ENCODE data around the gene HOXB6.

The HOXB6 gene

DNA sequence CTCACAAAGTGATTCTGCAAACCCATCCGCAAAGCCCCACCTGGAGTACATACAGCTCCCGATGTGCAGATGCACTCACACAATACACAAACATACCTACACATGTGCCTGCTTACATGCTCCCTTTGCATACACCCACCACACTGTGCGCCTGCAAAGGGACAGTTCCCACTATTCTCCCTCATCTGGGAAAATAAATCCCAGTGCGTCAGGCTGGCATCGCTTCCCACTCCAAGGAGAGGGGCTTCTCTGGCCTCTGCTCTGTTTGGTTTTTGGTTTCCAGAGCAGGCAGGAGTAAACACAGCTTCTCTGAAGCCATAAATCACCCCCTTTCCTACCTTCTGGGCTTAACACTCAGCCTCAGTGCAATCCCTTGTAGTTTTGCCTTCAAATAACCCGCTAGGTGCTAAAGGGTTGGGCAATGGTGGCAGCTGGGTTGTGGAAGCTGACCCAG, 41.4 kb downstream of the HOXB6 start:
- intact Hi-C loops (cut with DNase I), result no loop called here
- no peak for DNase-seq

DNA sequence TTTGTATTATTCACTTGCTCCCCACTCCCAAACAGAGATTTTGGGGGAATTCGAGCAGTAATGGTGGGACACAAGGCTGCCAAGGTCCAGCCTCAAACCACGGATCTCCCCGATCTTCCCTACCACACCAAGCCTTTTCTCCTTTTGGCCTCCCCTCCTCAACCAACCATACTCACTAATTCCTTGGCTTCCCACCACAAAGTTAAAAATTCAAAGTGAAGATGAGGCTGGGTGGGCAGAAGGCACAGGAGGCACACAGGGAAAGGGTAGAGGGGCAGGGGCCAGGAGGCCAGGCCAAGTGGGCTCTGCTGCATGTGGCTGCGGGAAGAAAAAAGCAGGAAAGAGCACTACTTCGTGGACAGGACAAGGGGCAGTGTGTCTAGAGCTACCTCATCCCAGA, 41.9 kb downstream of the HOXB6 start:
- intact Hi-C loops (cut with DNase I), result no loop called here
- no peak for DNase-seq

DNA sequence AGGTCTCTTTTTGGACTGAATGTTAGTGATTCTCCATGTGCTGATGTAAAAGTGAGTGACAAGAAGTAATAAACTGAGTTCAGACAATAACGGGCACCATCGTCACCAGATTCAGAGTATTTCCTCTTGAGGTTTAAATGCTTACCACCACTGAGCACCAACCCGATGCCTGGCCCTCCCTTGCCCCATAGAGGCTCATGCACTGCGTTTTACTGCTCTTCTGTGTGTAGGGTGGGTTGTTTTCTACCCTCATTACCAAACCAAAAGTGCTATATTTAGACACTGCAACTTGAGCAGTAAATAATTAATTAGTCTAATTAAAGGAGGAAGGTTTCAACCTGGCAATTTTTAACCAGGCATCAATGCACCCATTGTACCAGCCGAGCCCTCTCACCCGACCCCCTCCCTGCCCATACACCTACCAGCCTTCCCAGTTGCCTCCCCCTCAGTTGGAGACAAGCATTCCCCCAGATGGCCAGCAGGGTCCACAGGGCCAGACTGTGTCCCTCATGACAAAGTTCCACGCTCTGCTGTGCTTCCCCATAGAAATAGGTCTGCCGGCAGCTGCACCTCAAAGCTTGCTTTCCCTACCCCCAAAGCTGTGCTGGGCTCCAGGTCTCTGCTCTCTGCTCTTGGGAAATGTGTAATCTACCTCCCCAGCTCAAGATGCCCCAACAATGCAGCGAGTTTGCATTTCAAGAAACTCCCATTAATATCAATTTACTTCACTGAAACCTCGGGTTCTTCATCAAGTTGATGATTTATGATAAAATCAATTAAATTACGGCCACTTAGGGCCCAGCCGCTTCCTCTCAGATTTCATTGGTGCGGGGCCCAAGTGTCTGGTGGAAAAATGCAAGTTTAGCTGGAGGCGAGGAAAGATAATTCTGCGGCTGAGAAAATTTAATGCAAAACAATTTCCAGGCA, 42.6 kb downstream of the HOXB6 start:
- intact Hi-C loops (cut with DNase I), result no loop called here
- no peak for DNase-seq

DNA sequence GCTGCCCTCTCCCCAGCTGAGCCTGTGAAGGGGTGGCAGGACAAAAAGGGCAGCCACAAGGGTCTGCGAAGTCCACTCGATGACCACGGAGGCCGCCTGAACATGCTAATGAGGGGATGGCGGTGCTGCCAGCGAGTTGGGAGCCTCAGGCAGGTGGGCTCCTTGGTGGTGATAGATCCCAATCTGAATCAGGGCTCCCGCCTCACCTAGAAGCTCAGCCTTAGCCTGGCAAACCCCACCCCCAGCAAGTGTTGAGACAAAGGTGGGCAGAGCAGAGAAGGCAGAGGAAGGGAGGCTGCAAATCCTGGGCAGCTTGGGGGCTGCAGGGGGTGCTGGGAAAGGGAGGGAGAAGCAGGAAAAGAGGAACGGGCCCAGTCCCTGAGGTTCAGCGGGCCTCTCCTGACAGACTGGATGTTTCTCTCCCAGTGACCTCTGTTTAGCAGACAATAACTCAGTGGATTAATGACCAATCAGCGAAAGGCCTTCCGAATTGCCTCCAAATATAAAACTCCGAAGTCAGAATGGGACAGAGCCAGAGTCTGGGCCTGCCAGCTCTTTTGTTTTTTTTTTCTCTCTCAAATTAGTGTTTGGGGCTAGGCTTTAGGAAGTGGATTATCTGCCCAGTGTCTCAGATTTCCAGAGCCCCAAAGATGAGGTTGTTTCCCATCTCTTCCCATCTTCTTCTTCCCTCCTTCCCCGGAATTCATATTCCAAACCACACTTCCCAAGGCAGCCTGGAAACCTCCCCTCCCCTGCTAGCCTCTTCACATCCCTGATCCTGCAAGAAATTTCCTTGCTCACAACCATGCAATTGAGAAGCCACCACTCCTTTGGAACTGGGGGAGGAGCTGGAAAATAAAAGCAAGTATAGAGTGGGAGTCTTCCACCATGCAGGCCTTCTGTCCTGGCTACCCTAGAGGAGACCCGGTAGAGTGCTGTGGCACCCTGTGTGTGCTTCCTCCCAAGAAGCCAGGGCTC, 44.7 kb downstream of the HOXB6 start:
- intact Hi-C loops (cut with DNase I), result no loop called here
- no peak for DNase-seq

DNA sequence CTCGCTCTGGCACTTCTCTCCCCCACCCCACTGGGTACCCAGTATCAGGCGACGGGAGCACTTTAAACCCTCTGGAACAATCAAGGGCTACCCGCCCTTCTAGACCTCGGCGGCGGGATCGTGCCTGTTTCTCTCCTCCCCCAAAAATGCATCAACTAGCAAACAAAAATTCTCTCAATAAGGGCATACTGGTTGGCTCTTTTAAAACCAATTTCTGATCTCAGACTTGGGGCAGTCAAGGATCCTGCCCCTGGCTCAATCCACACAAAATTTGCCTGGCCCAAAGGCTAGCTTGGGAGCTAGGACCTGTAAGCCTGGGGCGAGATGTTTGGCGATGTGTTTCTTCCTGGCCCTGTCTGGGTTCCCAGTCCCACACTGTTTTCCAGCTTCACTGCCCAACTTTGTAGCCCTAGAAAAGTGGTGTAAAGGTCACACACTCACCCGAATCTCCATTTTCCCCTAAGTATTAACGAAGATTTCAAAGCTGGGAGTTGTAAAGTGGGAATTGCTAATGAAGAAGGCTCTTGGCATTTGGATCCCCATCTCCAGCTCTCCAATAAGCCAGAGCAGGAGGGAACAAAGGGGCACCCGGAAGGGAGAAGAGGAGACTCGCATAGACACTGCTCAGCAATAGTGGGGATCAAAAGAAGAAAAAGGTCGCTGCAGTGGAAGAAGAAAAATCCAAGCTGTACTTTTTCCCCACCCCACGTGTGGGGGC, 45.5 kb downstream of the HOXB6 start:
- no peak for DNase-seq

DNA sequence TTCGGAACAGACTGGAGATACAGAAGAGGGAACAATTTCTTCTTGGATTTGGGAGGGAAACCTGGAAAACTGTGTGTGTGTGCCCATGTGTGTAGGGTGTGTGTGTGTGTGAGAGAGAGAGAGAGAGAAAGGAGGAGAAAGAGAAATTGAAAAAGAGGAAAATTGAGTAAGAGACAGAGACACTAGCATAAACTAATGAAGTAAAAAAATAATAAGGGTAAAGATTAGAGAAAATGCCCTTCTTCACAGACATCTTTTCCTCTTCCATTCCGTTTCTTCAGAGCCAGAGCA, 46.0 kb downstream of the HOXB6 start:
- intact Hi-C loops (cut with DNase I), result no loop called here
- no peak for DNase-seq

More for the DNA sequence above, 45.5 kb downstream of the HOXB6 start:
- intact Hi-C loops (cut with DNase I), result no loop called here

DNA sequence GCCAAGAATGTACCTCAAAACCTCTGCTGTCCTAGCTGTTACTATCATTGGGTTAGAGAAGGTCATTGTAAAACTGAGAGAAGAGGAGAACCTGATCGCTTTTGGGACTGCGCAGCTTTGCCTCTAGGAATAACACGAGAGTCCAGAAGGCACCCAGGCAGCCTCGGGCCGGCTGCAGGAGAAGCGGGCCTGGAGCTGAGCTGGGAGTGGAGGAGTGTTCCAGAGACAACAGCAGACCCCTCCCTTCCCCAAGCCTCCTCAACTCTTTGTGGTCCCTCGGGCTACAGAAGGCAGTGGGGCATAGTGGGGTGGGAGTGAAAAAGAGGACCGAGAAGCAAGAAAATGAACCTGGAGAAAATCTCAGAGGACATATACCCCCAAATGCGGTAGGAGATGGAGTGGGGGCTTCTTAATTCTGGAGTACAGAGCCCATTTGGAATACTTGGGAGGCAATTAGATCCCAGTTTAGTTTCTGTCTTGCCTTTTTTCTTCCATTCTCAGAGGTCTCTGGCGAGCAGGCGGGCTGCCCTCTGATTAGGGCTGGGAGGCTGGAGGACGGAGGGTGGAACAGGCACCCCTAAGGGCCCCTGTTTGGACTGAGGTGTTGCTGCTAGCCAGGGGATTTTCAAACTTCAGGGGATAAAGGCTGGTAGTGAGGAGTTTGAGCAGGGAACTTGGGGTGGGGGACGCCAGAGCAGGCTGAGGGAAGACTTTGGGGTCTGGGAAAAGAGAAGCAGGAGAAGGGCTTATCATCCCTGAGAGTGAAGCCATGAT, 46.5 kb downstream of the HOXB6 start:
- intact Hi-C loops (cut with DNase I), result no loop called here
- no peak for DNase-seq

DNA sequence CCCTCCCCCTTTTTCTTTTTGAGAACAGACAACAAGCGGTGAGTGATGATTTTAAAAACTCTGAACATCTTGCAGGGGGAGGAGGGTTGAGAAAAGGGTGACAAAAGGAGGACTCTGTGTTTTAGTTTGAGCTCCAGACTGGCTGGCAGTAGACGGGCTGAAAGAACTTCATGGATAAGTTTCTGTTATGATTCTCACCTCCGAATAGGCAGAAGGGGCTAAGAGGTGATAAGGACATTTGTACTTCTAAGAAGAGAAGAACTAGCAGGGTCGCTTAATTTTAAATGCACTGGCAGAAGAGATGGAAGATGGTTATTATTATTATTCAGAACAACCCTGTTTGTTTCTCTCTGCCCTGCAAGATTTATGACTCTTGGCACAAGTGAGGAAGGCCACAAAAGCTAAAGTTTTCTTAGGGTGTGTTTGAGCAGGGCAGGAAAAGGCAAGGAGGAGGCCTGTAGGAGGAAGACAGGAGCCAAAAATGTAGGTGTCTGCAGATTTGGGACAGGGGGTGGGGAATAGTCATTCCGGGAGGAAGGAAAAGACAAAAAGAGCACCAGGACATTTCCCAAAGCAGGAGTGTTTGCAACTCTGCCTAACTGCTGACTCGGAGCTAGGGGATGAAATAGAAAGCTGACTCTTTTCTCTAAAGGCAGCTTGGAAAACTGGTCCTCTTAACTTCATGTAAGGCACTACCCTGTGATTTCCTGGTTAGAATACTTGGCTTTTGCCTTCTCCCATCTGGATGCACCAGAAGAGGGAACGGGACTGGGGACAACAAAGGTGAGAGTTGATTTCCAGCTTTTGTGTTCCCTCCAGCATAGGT, 48.0 kb downstream of the HOXB6 start:
- intact Hi-C loops (cut with DNase I), result no loop called here
- DNase-seq, result no peak

DNA sequence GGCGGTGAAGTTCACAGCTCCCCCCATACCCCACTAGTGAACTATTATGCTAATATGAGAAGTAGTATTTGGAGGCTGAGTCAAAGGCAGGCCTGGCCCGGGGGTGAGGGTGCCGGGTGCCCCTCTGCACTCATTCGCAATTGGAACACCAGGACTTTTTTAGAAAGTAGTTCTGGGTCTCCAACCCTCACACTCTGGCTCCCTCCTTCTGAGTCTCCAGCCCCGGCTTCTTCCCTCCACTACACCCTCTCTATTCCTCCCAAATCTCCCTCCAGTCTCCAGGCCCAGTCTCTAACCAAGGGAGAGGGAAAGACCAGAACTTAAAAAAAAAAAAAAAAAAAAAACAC, 48.6 kb downstream of the HOXB6 start:
- no peak for DNase-seq
- intact Hi-C loops (cut with DNase I), result no loop called here

DNA sequence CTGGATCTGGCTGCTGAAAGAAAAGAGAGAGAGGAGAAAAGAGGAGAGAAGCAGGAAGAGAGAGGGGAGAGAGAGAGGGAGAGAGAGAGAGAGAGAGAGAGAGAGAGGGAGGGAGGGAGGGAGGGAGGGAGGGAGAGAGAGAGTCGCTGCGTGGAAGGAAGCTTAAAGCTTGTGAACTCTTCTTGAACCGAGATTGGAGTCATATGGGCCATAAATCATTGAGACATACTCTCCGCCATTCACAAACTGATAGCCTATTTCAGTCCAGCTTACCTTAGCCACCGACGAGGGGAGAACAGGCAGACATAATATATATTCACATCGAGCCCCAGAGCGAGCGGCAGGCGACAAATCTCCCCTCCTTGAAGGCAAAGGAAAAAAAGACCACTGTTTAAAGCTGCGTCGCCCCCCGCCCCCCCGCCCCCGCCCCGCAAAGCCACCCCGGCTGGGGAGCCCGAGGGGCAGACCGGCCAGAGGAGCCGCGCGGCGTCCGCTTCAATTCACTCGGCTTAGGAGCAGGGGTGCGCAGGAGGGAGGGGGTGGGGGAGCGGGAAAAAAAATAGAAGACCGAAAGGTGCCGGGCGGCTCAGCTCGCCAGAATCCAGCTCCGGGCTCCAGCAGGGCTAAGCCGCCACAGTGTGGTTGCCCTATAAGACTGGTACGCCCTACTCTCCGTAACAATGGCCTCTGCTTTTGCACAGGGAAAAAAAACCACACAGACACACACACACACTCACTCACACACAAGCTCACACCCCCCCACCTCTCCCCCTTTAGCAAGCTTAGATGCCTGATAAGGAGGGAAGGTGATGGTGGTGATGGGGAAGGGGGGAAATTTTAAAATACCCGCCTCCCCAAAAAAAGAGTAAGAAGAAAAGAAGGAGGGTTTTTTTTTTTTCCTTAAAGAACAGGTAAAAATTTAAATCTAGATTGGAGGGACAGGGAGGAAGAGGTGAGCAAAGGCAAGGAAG, 49.2 kb downstream of the HOXB6 start:
- intact Hi-C loops (cut with DNase I), result no loop called here
- no peak for DNase-seq

DNA sequence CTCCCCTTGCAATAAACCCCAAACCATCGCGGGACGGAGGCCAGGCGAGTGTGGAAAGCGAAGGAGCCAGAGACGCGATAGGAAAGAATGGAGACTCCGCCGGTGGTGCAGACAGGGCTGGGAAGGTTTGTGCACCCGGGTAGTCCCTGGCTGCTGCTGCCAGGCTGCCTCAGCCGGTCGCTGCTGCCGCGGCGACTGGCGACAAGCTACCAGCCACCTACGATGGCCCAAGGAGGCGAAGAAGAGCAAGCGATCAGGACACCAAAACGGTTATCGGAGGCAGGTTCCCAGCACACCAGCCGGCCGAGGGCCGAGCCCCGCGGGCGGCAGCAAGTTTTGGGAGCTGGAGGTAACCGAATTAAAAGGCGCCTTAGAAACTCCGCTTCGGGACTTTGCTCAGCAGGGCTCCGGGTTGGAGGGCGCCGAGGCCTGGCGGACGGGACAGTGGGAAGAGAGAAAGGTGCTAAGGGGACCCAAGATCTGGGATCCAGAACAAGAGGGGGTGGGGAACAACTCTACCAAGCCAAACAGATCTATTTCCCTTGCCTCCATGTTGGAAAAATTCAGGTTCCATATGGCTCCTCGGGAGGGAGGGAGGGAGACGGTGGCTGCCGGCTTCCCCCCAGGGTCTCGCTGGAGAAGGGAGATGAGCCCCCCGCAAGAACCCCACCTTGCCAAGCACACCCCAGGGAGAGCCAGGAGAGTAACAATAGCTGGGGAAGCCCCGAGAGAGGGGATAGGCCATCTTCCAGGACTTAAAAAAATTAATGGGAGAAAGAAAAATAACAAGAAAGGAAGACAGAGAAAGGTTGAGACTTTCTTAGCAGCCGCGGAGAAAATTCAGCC, 50.2 kb downstream of the HOXB6 start:
- DNase-seq, result no peak
- intact Hi-C loops (cut with DNase I), result no loop called here

DNA sequence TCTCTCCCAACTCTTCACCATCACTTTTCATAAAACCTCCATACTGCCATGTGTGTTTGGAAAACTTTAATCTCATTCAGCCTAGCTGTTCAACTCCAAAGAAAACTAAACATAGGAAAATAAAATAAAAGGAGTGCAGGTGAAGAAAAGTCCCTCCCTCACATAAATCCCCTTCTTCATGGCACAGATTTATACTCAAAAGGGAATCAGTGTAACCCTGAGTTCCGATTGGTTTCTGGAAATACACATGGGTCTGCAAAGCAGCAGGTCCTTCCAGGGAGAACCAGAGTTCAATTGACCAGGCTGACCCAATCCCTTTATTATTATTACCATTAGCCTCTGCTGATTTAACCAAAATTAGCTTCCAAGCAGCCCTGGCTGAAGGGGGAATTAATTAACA, 51.0 kb downstream of the HOXB6 start:
- DNase-seq, result no peak
- intact Hi-C loops (cut with DNase I), result no loop called here

DNA sequence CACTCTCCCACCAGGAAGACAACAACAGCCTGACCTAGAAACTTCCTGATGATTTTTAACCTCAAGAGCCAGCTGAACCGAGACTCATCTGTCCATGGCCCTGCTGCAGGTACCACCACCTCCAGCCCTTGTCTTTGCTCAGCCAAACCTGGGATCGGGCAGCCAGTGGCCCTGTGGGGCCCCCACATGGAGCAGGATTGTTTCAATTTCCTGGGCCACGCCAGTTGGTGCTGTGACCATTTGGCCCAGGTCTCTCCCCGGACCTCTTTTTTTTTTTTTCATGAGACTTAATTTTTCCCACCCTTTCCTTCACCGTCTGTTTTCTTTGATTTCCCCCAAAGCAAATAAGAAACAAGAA, 51.6 kb downstream of the HOXB6 start:
- no peak for DNase-seq
- intact Hi-C loops (cut with DNase I), result no loop called here

DNA sequence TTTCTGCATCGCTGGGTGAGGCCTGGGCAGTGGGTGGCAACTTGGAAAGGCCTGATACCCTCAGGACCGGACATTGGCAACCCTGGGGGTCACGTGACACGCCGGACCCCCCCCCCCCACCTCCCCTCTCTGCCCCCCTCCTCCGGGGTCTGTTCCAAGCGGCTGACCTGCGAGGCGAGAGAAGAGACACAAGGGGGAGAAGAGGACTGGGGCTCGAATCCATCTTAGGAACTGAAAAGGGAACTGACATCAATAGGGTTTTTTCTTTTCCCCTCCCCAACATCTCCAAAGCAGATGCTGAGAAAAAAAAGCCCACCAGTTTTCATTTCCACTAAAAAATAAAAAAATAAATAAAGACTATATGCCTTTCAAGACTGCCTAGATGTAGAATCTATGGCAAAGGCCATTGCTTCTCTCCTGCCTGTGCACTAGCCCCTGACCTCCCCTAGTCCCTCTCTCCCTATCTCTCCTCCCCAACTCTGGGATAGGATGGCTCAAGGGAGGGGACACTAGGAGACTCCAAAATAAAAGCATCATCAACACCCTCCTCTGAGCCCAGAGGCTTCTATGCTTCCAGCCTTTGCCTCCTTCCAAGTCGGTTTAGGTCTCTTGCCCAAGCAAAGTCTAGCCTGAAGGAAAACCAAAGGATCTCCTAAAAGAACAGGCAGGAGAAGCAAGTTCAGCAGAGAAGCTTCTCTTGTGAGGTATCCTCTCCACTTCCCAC, 52.2 kb downstream of the HOXB6 start:
- intact Hi-C loops (cut with DNase I), result no loop called here
- no peak for DNase-seq
